ENCODE results near the gene MRPS27.

MRPS27 gene

GRCh38 chr5:72319976-72320752 lies at the start of gene MRPS27, which contains the start of gene PTCD2:
Gene MRPS27, minus strand, starts transcription at chr5:72320240. Its CDS starts 19 bp downstream, at chr5:72320221.
Gene PTCD2, plus strand, starts transcription at chr5:72320373. Its CDS starts 10 bp downstream, at chr5:72320383.
- DNase-seq (ENCODE audit: low spot score) = peak; percentile 97

GRCh38 chr5:72369711-72370110 lies 49.7 kb upstream of the MRPS27 start:
- no peak for DNase-seq (ENCODE audit: low spot score)

GRCh38 chr5:72369301-72369700 lies 49.3 kb upstream of the MRPS27 start:
- no peak for DNase-seq (ENCODE audit: low spot score)

- no peak for DNase-seq (ENCODE audit: low spot score)
Measured at GRCh38 chr5:72368271-72368670, 48.2 kb upstream of the MRPS27 start.

- peak; percentile 66 for DNase-seq (ENCODE audit: low spot score)
Measured at GRCh38 chr5:72366324-72366976, 46.4 kb upstream of the MRPS27 start.

GRCh38 chr5:72364951-72365350 lies 44.9 kb upstream of the MRPS27 start:
- DNase-seq (ENCODE audit: low spot score) = no peak

GRCh38 chr5:72364171-72364570 lies 44.1 kb upstream of the MRPS27 start:
- DNase-seq (ENCODE audit: low spot score) = no peak

- DNase-seq (ENCODE audit: low spot score) = peak; percentile 11
Measured at GRCh38 chr5:72363166-72363802, 43.2 kb upstream of the MRPS27 start.

GRCh38 chr5:72359886-72360285 lies 39.8 kb upstream of the MRPS27 start:
- no peak for DNase-seq (ENCODE audit: low spot score)

GRCh38 chr5:72358925-72359324 lies 38.9 kb upstream of the MRPS27 start:
- no peak for DNase-seq (ENCODE audit: low spot score)

- no peak for DNase-seq (ENCODE audit: low spot score)
Measured at GRCh38 chr5:72356361-72356760, 36.3 kb upstream of the MRPS27 start.

- DNase-seq (ENCODE audit: low spot score) = peak; percentile 7
Measured at GRCh38 chr5:72355706-72356299, 35.8 kb upstream of the MRPS27 start.

- no peak for DNase-seq (ENCODE audit: low spot score)
Measured at GRCh38 chr5:72353046-72353445, 33.0 kb upstream of the MRPS27 start.

GRCh38 chr5:72352616-72353015 lies 32.6 kb upstream of the MRPS27 start:
- DNase-seq (ENCODE audit: low spot score) = no peak

GRCh38 chr5:72351376-72351775 lies 31.3 kb upstream of the MRPS27 start:
- DNase-seq (ENCODE audit: low spot score) = no peak

- DNase-seq (ENCODE audit: low spot score) = no peak
Measured at GRCh38 chr5:72347801-72348308, 27.8 kb upstream of the MRPS27 start.

- no peak for DNase-seq (ENCODE audit: low spot score)
Measured at GRCh38 chr5:72346398-72346797, 26.4 kb upstream of the MRPS27 start.

GRCh38 chr5:72338689-72339209 lies 18.7 kb upstream of the MRPS27 start:
- DNase-seq (ENCODE audit: low spot score) = no peak

- DNase-seq (ENCODE audit: low spot score) = no peak
Measured at GRCh38 chr5:72337159-72337558, 17.1 kb upstream of the MRPS27 start.

GRCh38 chr5:72330712-72331111 lies 10.7 kb upstream of the MRPS27 start:
- no peak for DNase-seq (ENCODE audit: low spot score)

GRCh38 chr5:72328172-72328571 lies 8.1 kb upstream of the MRPS27 start:
- DNase-seq (ENCODE audit: low spot score) = no peak

GRCh38 chr5:72326306-72326649 lies 6.2 kb upstream of the MRPS27 start:
- DNase-seq (ENCODE audit: low spot score) = no peak
